Neural cell (in vitro differentiated cells): ENCODE results near the gene CGB1. TPM values are rescaled to one million over a fixed set of nuclear protein-coding genes. Genes with fewer than 3 reads are reported as not detected.

ENCODE experiments used
- H2AFZ ChIP-seq: fragments of 200-600, 300-800 bp; sonication (generic), shearing (Covaris generic); 2 replicates; pipeline ENCODE4 v1.6.0; 2014; ENCODE audit warnings: low read depth, mild to moderate bottlenecking, antibody characterized with exemption, low read length, moderate library complexity
- H3F3A ChIP-seq: fragments of 200-600 bp; shearing (Covaris generic); 2 replicates; pipeline ENCODE4 v1.6.1; 2016; ENCODE audit warnings: mild to moderate bottlenecking, moderate library complexity, mixed read lengths, antibody characterized with exemption, low read length; ENCODE audit not compliant: insufficient read depth, poor library complexity, severe bottlenecking
- H3K27ac ChIP-seq: fragments of 200-600, 300-800 bp; sonication (generic), shearing (Covaris generic); 2 replicates; pipeline ENCODE4 v1.5.1; 2014; ENCODE audit warnings: mild to moderate bottlenecking, low read length, moderate library complexity
- H3K27me3 ChIP-seq: fragments of 300-800, 200-600 bp; sonication (generic), shearing (Covaris generic); 2 replicates; pipeline ENCODE4 v1.6.0; 2014; ENCODE audit warnings: mild to moderate bottlenecking, low read depth, low read length, moderate library complexity; ENCODE audit not compliant: insufficient read depth
- H3K36me3 ChIP-seq: fragments of 300-800, 200-600 bp; sonication (generic), shearing (Covaris generic); 2 replicates; pipeline ENCODE4 v1.5.1; 2014; ENCODE audit warnings: mild to moderate bottlenecking, antibody characterized with exemption, low read length, moderate library complexity; ENCODE audit not compliant: insufficient read depth
- H3K4me2 ChIP-seq: fragments of 300-800, 200-600 bp; sonication (generic), shearing (Covaris generic); 2 replicates; pipeline ENCODE4 v1.6.0; 2014; ENCODE audit warnings: mild to moderate bottlenecking, low read length
- H3K4me3 ChIP-seq: fragments of 300-800, 200-600 bp; sonication (generic), shearing (Covaris generic); 2 replicates; pipeline ENCODE4 v1.5.1; 2014; ENCODE audit warnings: mild to moderate bottlenecking, low read length, moderate library complexity
- H3K79me2 ChIP-seq: fragments of 200-600 bp; shearing (Covaris generic); replicated peaks from 2 replicates; pipeline ENCODE4 v1.6.0; 2014; ENCODE audit warnings: mild to moderate bottlenecking, low read length, moderate library complexity; ENCODE audit not compliant: insufficient read depth
- H3K9ac ChIP-seq: fragments of 300-800, 200-600 bp; sonication (generic), shearing (Covaris generic); 2 replicates; pipeline ENCODE4 v1.6.1; 2016; ENCODE audit warnings: mild to moderate bottlenecking, low read length, mixed read lengths
- H3K9me2 ChIP-seq: fragments of 200-600 bp; shearing (Covaris generic); 2 replicates; pipeline ENCODE4 v1.6.1; 2016; ENCODE audit warnings: mild to moderate bottlenecking, low read length, mixed read lengths; ENCODE audit not compliant: insufficient read depth
- H3K9me3 ChIP-seq: fragments of 200-600, 300-800 bp; sonication (generic), shearing (Covaris generic); 2 replicates; pipeline ENCODE4 v1.6.1; 2016; ENCODE audit warnings: mild to moderate bottlenecking, mixed run types, low read length, moderate library complexity, mixed read lengths
- H4K20me1 ChIP-seq: fragments of 200-600 bp; shearing (Covaris generic); 2 replicates; pipeline ENCODE4 v1.6.1; 2016; ENCODE audit warnings: mild to moderate bottlenecking, mixed run types; ENCODE audit not compliant: insufficient read depth
- EP300 ChIP-seq: fragments of 450-650 bp; conservative IDR thresholded peaks from 2 replicates; pipeline ENCODE4 v1.6.1; 2014; ENCODE audit warnings: antibody characterized with exemption, mild to moderate bottlenecking, moderate library complexity; ENCODE audit not compliant: poor library complexity, severe bottlenecking
- EZH2 ChIP-seq: fragments of 200-600, 300-800 bp; shearing (Covaris generic), sonication (generic); IDR thresholded peaks from 2 replicates; pipeline ENCODE4 v1.6.1; 2014; ENCODE audit warnings: antibody characterized with exemption, low read length, borderline replicate concordance, mild to moderate bottlenecking; ENCODE audit not compliant: insufficient read depth, poor library complexity, severe bottlenecking
- MXI1 ChIP-seq: fragments of 450-650 bp; conservative IDR thresholded peaks from 2 replicates; pipeline ENCODE4 v1.6.1; 2014; ENCODE audit warnings: antibody characterized with exemption, mild to moderate bottlenecking; ENCODE audit not compliant: poor library complexity, severe bottlenecking
- POLR2AphosphoS5 ChIP-seq: IDR thresholded peaks from 2 replicates; pipeline ENCODE4 v1.6.1; 2012
- RAD21 ChIP-seq: fragments of 450-650 bp; conservative IDR thresholded peaks from 2 replicates; pipeline ENCODE4 v1.6.1; 2014; ENCODE audit warnings: antibody characterized with exemption, mild to moderate bottlenecking, moderate library complexity
- SMC3 ChIP-seq: fragments of 450-650 bp; conservative IDR thresholded peaks from 2 replicates; pipeline ENCODE4 v1.6.1; 2014; ENCODE audit warnings: antibody characterized with exemption, mild to moderate bottlenecking, moderate library complexity; ENCODE audit not compliant: poor library complexity
- TAF1 ChIP-seq: IDR thresholded peaks from 2 replicates; pipeline ENCODE4 v1.6.1; 2012; ENCODE audit warnings: low read depth
- polyA plus RNA-seq: library from polyadenylated mRNA; depleted of rRNA; stranded (reverse); fragments of >200 nt; gene quantifications from 2 replicates; pipeline ENCODE4 v1.2.3, GENCODE V29; 2014
- TF ChIP-seq, protein P1 (sequence below): IDR thresholded peaks from 2 replicates; pipeline ENCODE4 v1.6.1; 2012; ENCODE audit warnings: borderline replicate concordance
- TF ChIP-seq, protein P2 (sequence below): fragments of 450-650 bp; IDR thresholded peaks from 2 replicates; pipeline ENCODE4 v1.5.1; 2014; ENCODE audit warnings: antibody characterized with exemption, mild to moderate bottlenecking, moderate library complexity; ENCODE audit not compliant: poor library complexity, severe bottlenecking

CGB1 gene
- polyA plus RNA-seq, 1 donor from 2014 or later: not detected

DNA sequence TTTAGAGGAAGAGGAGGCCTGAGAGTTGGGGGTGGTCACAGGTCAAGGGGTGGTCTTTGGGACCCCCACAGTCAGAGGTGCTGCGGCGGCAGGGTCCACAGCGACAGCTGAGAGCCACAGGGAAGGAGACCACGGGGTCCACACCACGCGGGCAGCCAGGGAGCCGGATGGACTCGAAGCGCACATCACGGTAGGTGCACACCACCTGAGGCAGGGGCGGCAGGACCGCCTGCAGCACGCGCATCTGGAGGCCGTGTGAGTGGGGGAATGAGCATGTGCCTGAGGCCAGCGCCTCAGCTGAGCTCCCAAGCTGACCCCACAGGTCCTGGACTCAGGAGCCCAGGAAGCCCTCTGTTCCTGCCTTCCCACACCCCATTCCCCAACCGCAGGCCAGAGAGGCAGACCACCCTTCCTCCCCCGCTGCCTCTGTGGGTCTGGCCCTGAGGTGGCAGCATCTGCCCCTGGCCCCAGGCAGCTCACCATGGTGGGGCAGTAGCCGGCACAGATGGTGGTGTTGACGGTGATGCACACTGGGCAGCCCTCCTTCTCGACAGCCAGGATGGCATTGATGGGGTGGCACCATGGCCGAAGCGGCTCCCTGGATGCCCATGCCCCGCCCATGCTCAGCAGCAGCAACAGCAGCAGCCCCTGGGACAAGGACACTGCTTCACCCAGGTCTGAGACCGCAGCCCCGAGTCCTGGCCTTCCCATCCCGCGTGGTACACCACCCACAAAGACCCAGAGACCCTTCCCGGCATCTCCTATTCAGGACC, 20.4 kb downstream of the CGB1 start:
- no peaks in the 10 kb centered on the region for H3F3A ChIP-seq
- peaks cover 13% of the 10 kb centered on the region for H3K27me3 ChIP-seq
- TF ChIP-seq SMC3: no peak
- TF ChIP-seq, protein P1, sequence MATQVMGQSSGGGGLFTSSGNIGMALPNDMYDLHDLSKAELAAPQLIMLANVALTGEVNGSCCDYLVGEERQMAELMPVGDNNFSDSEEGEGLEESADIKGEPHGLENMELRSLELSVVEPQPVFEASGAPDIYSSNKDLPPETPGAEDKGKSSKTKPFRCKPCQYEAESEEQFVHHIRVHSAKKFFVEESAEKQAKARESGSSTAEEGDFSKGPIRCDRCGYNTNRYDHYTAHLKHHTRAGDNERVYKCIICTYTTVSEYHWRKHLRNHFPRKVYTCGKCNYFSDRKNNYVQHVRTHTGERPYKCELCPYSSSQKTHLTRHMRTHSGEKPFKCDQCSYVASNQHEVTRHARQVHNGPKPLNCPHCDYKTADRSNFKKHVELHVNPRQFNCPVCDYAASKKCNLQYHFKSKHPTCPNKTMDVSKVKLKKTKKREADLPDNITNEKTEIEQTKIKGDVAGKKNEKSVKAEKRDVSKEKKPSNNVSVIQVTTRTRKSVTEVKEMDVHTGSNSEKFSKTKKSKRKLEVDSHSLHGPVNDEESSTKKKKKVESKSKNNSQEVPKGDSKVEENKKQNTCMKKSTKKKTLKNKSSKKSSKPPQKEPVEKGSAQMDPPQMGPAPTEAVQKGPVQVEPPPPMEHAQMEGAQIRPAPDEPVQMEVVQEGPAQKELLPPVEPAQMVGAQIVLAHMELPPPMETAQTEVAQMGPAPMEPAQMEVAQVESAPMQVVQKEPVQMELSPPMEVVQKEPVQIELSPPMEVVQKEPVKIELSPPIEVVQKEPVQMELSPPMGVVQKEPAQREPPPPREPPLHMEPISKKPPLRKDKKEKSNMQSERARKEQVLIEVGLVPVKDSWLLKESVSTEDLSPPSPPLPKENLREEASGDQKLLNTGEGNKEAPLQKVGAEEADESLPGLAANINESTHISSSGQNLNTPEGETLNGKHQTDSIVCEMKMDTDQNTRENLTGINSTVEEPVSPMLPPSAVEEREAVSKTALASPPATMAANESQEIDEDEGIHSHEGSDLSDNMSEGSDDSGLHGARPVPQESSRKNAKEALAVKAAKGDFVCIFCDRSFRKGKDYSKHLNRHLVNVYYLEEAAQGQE: no peak
- TF ChIP-seq RAD21: no peak
- TF ChIP-seq POLR2AphosphoS5: no peak
- TF ChIP-seq EP300: no peak
- TF ChIP-seq TAF1: no peak
- TF ChIP-seq, protein P2, sequence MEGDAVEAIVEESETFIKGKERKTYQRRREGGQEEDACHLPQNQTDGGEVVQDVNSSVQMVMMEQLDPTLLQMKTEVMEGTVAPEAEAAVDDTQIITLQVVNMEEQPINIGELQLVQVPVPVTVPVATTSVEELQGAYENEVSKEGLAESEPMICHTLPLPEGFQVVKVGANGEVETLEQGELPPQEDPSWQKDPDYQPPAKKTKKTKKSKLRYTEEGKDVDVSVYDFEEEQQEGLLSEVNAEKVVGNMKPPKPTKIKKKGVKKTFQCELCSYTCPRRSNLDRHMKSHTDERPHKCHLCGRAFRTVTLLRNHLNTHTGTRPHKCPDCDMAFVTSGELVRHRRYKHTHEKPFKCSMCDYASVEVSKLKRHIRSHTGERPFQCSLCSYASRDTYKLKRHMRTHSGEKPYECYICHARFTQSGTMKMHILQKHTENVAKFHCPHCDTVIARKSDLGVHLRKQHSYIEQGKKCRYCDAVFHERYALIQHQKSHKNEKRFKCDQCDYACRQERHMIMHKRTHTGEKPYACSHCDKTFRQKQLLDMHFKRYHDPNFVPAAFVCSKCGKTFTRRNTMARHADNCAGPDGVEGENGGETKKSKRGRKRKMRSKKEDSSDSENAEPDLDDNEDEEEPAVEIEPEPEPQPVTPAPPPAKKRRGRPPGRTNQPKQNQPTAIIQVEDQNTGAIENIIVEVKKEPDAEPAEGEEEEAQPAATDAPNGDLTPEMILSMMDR: no peak
- no peak for TF ChIP-seq MXI1
- no peak for TF ChIP-seq EZH2
- no peaks in the 10 kb centered on the region for H3K36me3 ChIP-seq
- H3K79me2 ChIP-seq: no peaks in the 10 kb centered on the region
- H3K9me2 ChIP-seq: no peaks in the 10 kb centered on the region
- no peak overlapping the region for H3K9ac ChIP-seq
- H3K9me3 ChIP-seq: no peaks in the 10 kb centered on the region
- no peak overlapping the region for H3K27ac ChIP-seq
- no peak overlapping the region for H3K4me2 ChIP-seq
- H3K4me3 ChIP-seq: no peak overlapping the region
- H4K20me1 ChIP-seq: no peaks in the 10 kb centered on the region
- no peak overlapping the region for H2AFZ ChIP-seq

DNA sequence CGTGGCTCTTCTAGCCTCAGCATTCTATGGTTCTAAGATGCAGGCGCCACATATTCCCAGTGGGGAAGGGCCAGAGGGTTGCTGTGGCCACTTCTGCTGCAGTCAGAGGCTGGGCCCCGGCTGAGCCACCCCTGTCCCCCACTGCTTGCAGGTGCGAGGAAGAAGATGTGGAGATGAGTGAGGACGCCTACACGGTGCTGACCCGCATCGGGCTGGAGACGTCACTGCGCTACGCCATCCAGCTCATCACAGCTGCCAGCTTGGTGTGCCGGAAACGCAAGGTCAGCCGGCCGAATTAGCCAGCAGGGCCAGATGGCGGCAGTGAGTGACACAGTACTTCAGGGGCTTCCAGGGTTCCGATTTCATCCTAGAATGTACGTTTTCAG, 21.8 kb downstream of the CGB1 start:
- Histone ChIP-seq H4K20me1 (no peaks in the 10 kb centered on the region), H3K4me3 (no peak overlapping the region), H3K27ac (no peak overlapping the region), H3K4me2 (no peak overlapping the region), H3F3A (no peaks in the 10 kb centered on the region), H3K36me3 (no peaks in the 10 kb centered on the region), H3K9ac (no peak overlapping the region), H3K27me3 (peaks cover 13% of the 10 kb centered on the region), H2AFZ (no peak overlapping the region), H3K9me3 (no peaks in the 10 kb centered on the region), H3K9me2 (no peaks in the 10 kb centered on the region), H3K79me2 (no peaks in the 10 kb centered on the region)
- TF ChIP-seq, protein P2: no peak
- TF ChIP-seq EZH2 (no peak), TAF1 (no peak), SMC3 (no peak), EP300 (no peak), POLR2AphosphoS5 (no peak), RAD21 (no peak), MXI1 (no peak)
- TF ChIP-seq, protein P1: no peak
